GM23248 (cell line): ENCODE results near the gene SMOC2.

Experiments used
- EZH2 ChIP-seq: fragments of 200-600 bp; sonication (generic); IDR thresholded peaks from 2 replicates; pipeline ENCODE4 v1.6.1; 2018; ENCODE audit warnings: antibody characterized with exemption, mild to moderate bottlenecking; ENCODE audit not compliant: insufficient read depth, poor library complexity, severe bottlenecking
- EZH2phosphoT487 ChIP-seq: fragments of 200-600 bp; sonication (generic); IDR thresholded peaks from 2 replicates; pipeline ENCODE4 v1.6.1; 2018; ENCODE audit warnings: antibody characterized with exemption, moderate library complexity, mild to moderate bottlenecking, low read depth; ENCODE audit not compliant: insufficient read depth

DNA sequence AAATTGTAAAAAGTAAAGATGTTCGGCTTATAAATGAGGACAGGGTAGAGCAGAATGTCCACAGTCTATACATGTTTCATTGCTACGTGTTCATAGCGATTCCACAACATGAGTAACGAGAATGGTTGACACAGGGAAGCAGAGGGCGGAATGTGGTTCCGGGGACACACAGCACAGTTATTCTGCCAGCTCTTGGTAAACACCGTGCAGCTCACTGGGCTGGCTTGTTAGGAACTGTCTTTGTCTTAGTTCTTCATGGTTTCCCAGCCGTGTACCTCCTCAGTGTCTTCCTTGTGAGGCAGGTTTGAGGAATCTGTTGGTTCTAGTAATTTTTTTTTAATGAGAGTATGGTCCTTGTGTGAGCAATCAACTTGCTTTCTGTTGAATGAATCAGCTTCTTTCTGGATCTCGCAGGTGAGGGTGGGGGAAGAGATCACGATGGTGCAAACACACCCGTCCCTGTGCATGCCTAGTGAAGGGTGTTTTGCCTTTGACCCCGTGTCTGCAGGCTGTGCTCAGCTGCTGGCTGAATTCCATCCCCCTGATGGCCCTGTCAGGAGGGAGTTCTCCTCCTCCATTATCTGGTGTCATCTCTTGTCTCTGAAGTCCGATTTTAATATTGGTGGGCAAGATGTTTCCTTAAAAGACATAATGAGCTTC, 168.2 kb downstream of the SMOC2 start:
- TF ChIP-seq EZH2: no peak
- TF ChIP-seq EZH2phosphoT487: no peak
